ENCODE results near the gene CD81. TPM values are rescaled to one million over a fixed set of nuclear protein-coding genes. Genes with fewer than 3 reads are reported as not detected.

Gene CD81
- total RNA-seq, 1 experiment from 2014 or later: 416 TPM

- H3K27ac ChIP-seq (ENCODE audit: low read length): no peak overlapping the region
- ChIA-PET POLR2A (no interaction called here), CTCF (no interaction called here)
- no peaks in the 10 kb centered on the region for H3K9me3 ChIP-seq (ENCODE audit: control insufficient read depth, insufficient read depth, low read depth, low read length)
- no TSS peak for BruUV-seq (replicated peaks)
- DNase-seq (ENCODE audit: low read depth, low spot score) (no peak), ATAC-seq (no peak)
- no peaks in the 10 kb centered on the region for H3K36me3 ChIP-seq (ENCODE audit: control insufficient read depth, insufficient read depth, low read length)
- in situ Hi-C loops (cut with HindIII; ENCODE audit: low pct_unique_long_range_greater_than_20kb, low sequenced_read_pairs) (no loop called here), intact Hi-C loops (cut with micrococcal nuclease; ENCODE audit: unreplicated experiment) (no loop called here)
- TF ChIP-seq SIN3A (IDR thresholded peaks at IDR 0.05; ENCODE audit: borderline replicate concordance, insufficient read depth, low read depth, low read length) (no peak), REST (IDR thresholded peaks at IDR 0.05; ENCODE audit: insufficient read depth in 1 of 2, low read depth in 2 of 2, low read length in 1 of 2) (no peak), POLR2AphosphoS5 (IDR thresholded peaks at IDR 0.05; ENCODE audit: low read depth, low read length) (no peak), TCF7L2 (IDR thresholded peaks at IDR 0.05; ENCODE audit: low read depth, low read length) (no peak), CTCF (IDR thresholded peaks at IDR 0.05) (no peak)
- H3K4me3 ChIP-seq (ENCODE audit: low read depth in 2 of 2, low read length in 2 of 2): no peak overlapping the region
- peaks cover 4% of the 10 kb centered on the region for H3K27me3 ChIP-seq (ENCODE audit: control insufficient read depth, insufficient read depth, low read length)
- H3K4me1 ChIP-seq (ENCODE audit: control insufficient read depth, insufficient read depth, low read length): no peaks in the 10 kb centered on the region
These were observed 25.4 kb upstream of the CD81 start for GRCh38 chr11:2351701-2352100.

- ChIA-PET POLR2A (no interaction called here), CTCF (no interaction called here)
- Histone ChIP-seq H3K27me3 (ENCODE audit: control insufficient read depth, insufficient read depth, low read length) (peaks cover 4% of the 10 kb centered on the region), H3K27ac (ENCODE audit: low read length) (no peak overlapping the region), H3K4me1 (ENCODE audit: control insufficient read depth, insufficient read depth, low read length) (no peaks in the 10 kb centered on the region), H3K36me3 (ENCODE audit: control insufficient read depth, insufficient read depth, low read length) (no peaks in the 10 kb centered on the region), H3K9me3 (ENCODE audit: control insufficient read depth, insufficient read depth, low read depth, low read length) (no peaks in the 10 kb centered on the region), H3K4me3 (ENCODE audit: low read depth in 2 of 2, low read length in 2 of 2) (no peak overlapping the region)
- DNase-seq (ENCODE audit: low read depth, low spot score) (no peak), ATAC-seq (no peak)
- in situ Hi-C loops (cut with HindIII; ENCODE audit: low pct_unique_long_range_greater_than_20kb, low sequenced_read_pairs) (no loop called here), intact Hi-C loops (cut with micrococcal nuclease; ENCODE audit: unreplicated experiment) (no loop called here)
- no TSS peak for BruUV-seq (replicated peaks)
- no peak for TF ChIP-seq CTCF (IDR thresholded peaks at IDR 0.05)
- no peak for TF ChIP-seq SIN3A (IDR thresholded peaks at IDR 0.05; ENCODE audit: borderline replicate concordance, insufficient read depth, low read depth, low read length)
- TF ChIP-seq POLR2AphosphoS5 (IDR thresholded peaks at IDR 0.05; ENCODE audit: low read depth, low read length): no peak
- TF ChIP-seq REST (IDR thresholded peaks at IDR 0.05; ENCODE audit: insufficient read depth in 1 of 2, low read depth in 2 of 2, low read length in 1 of 2): no peak
- no peak for TF ChIP-seq TCF7L2 (IDR thresholded peaks at IDR 0.05; ENCODE audit: low read depth, low read length)
These were observed 24.7 kb upstream of the CD81 start for GRCh38 chr11:2352420-2352819.
